Lung (tissue), 12 donors: ENCODE data around the gene FAM53C. TPM values are rescaled to one million over a fixed set of nuclear protein-coding genes. Genes with fewer than 3 reads are reported as not detected.

Experiments
- ATAC-seq: fragments of 200-7000 bp; cut with Tn5 transposase; one replicate; pipeline ENCODE4 v1.9.1; 2020; ENCODE audit warnings: moderate number of reproducible peaks; ENCODE audit not compliant: insufficient read depth, low FRiP score
- DNase-seq, 3 donors: peaks; one replicate each; pipeline ENCODE4 v3.0.0-alpha.2; 2013 to 2017
- H3K27ac ChIP-seq, 2 donors: one replicate each; pipeline ENCODE4 v1.5.1; 2013; ENCODE audit warnings: mild to moderate bottlenecking in 2 of 2, moderate library complexity in 2 of 2, control low read depth in 1 of 2, inconsistent platforms in 1 of 2, low read depth in 1 of 2, low read length in 1 of 2
- H3K27me3 ChIP-seq, 3 donors: one replicate each; pipeline ENCODE4 v1.5.1; 2013; ENCODE audit warnings: low read length in 2 of 3; ENCODE audit not compliant: control insufficient read depth in 3 of 3, insufficient read depth in 3 of 3
- H3K36me3 ChIP-seq, 4 donors: one replicate each; pipeline ENCODE4 v1.5.1; 2013; ENCODE audit warnings: low read length in 4 of 4, mild to moderate bottlenecking in 1 of 4, moderate library complexity in 1 of 4; ENCODE audit not compliant: control insufficient read depth in 4 of 4, insufficient read depth in 4 of 4
- H3K4me1 ChIP-seq, 5 donors: one replicate each; pipeline ENCODE4 v1.5.1; 2013; ENCODE audit warnings: low read length in 5 of 5, mild to moderate bottlenecking in 2 of 5, moderate library complexity in 1 of 5; ENCODE audit not compliant: control insufficient read depth in 5 of 5, insufficient read depth in 5 of 5
- H3K4me3 ChIP-seq: one replicate; pipeline ENCODE4 v1.5.1; 2013; ENCODE audit warnings: mild to moderate bottlenecking, control low read depth, moderate library complexity
- H3K9ac ChIP-seq, 2 donors: one replicate each; pipeline ENCODE4 v1.5.1; 2013; ENCODE audit warnings: low read length in 2 of 2, control low read depth in 1 of 2; ENCODE audit not compliant: insufficient read depth in 1 of 2
- H3K9me3 ChIP-seq, 4 donors: one replicate each; pipeline ENCODE4 v1.5.1; 2013; ENCODE audit warnings: low read length in 3 of 4, mild to moderate bottlenecking in 1 of 4, moderate library complexity in 1 of 4; ENCODE audit not compliant: control insufficient read depth in 4 of 4, insufficient read depth in 3 of 4
- WGBS, 2 donors: extraction: QIAGEN DNeasy Blood & Tissue Kit; methylation state at CpG; one replicate each; pipeline ENCODE4 v1.1.7; 2013; 5-methylcytosine and 5-hydroxymethylcytosine counted together
- polyA plus RNA-seq, 2 donors: library from polyadenylated mRNA; stranded (reverse); fragments of 200-250 nt; gene quantifications; one replicate each; pipeline ENCODE4 v1.2.1, GENCODE V29; 2013
- total RNA-seq, 2 donors: library from RNA; depleted of rRNA in 1 of 2; stranded (reverse); fragments of >200 nt in 1 of 2; gene quantifications; one replicate each; pipeline ENCODE4 v1.2.1, GENCODE V29; 2014 to 2021
- TF ChIP-seq, protein P1 (sequence below): IDR thresholded peaks from 2 replicates; pipeline ENCODE4 v1.5.1; 2012; ENCODE audit warnings: mild to moderate bottlenecking; ENCODE audit errors: control extremely low read depth, extremely low read depth
- donor health status: control.
- donor health status: control.
- donor health status: Bipolar disorder and iron deficiency.
- donor health status: healthy.
- donor health status: DM: yes; HTN: yes; CAD: no.

FAM53C gene
- total and polyA plus RNA-seq, 4 donors, result 8.2 to 28.0 (median 21.1) TPM

GRCh38 chr5:138354926-138355378, 16.9 kb downstream of the FAM53C start:
- TF ChIP-seq, protein P1, sequence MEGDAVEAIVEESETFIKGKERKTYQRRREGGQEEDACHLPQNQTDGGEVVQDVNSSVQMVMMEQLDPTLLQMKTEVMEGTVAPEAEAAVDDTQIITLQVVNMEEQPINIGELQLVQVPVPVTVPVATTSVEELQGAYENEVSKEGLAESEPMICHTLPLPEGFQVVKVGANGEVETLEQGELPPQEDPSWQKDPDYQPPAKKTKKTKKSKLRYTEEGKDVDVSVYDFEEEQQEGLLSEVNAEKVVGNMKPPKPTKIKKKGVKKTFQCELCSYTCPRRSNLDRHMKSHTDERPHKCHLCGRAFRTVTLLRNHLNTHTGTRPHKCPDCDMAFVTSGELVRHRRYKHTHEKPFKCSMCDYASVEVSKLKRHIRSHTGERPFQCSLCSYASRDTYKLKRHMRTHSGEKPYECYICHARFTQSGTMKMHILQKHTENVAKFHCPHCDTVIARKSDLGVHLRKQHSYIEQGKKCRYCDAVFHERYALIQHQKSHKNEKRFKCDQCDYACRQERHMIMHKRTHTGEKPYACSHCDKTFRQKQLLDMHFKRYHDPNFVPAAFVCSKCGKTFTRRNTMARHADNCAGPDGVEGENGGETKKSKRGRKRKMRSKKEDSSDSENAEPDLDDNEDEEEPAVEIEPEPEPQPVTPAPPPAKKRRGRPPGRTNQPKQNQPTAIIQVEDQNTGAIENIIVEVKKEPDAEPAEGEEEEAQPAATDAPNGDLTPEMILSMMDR, result no peak
- no peak for ATAC-seq
- H3K4me3 ChIP-seq, result no peak overlapping the region
- H3K9ac ChIP-seq, result peak overlapping the region in 1 of 2 donors; percentile 82
- peaks cover 0 to 5% (median 0%) of the 10 kb centered on the region in 4 donors for H3K9me3 ChIP-seq
- H3K4me1 ChIP-seq, result peaks cover 0 to 20% (median 4%) of the 10 kb centered on the region in 5 donors
- H3K27ac ChIP-seq, result peak overlapping the region in 1 of 2 donors; percentile 4
- peaks cover 0 to 9% (median 2%) of the 10 kb centered on the region in 4 donors for H3K36me3 ChIP-seq
- peak in 2 of 3 donors; percentile 28 to 58 for DNase-seq
- whole genome bisulfite sequencing, 2 donors, result 27 to 29% methylated on average over 6 of the region's 6 CpGs
- H3K27me3 ChIP-seq, result no peaks in the 10 kb centered on the region

GRCh38 chr5:138359621-138360020, 21.6 kb downstream of the FAM53C start:
- WGBS, 2 donors, result 74 to 87% methylated on average over 3 of the region's 3 CpGs
- Histone ChIP-seq H3K4me3 (no peak overlapping the region), H3K9me3 (no peaks in the 10 kb centered on the region), H3K27me3 (no peaks in the 10 kb centered on the region), H3K9ac (no peak overlapping the region), H3K4me1 (peaks cover 0 to 13% (median 4%) of the 10 kb centered on the region in 5 donors), H3K27ac (no peak overlapping the region), H3K36me3 (peaks cover 0 to 1% (median 0%) of the 10 kb centered on the region in 4 donors)
- TF ChIP-seq, protein P1, result no peak
- DNase-seq (no peak), ATAC-seq (no peak)

DNA sequence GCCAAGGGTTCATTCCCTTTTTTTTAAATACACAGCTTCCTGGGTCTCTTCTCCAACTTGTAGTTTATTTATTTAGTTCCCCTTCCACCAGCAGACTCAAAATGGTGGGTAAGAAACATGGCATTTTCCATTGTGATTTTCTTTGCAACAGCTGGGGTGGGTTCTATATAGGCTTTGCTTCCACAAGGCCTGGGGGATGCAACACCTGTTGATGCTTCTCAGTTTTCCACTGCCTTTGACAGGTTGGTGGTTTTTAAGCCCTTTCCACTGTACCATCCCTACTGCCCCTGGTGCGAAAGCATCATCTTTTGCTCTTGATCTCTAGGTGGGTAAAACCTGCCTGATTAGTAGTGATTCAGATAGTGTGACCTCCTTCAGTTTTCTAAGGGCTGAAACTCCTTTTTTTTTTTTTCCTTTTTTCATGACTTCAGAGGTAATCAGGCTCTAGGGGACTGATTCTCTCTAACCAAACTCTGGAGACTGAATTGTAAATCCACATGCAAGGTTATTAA, 22.9 kb downstream of the FAM53C start:
- no peaks in the 10 kb centered on the region for H3K27me3 ChIP-seq
- ATAC-seq (no peak), DNase-seq (no peak)
- WGBS, 2 donors, result 96 to 100% methylated on average over 1 of the region's 1 CpG
- H3K9ac ChIP-seq, result no peak overlapping the region
- TF ChIP-seq, protein P1, result no peak
- H3K4me3 ChIP-seq, result no peak overlapping the region
- no peaks in the 10 kb centered on the region for H3K9me3 ChIP-seq
- peaks cover 0 to 7% (median under 1%) of the 10 kb centered on the region in 5 donors for H3K4me1 ChIP-seq
- no peak overlapping the region for H3K27ac ChIP-seq
- peaks cover 0 to 1% (median 0%) of the 10 kb centered on the region in 4 donors for H3K36me3 ChIP-seq

DNA sequence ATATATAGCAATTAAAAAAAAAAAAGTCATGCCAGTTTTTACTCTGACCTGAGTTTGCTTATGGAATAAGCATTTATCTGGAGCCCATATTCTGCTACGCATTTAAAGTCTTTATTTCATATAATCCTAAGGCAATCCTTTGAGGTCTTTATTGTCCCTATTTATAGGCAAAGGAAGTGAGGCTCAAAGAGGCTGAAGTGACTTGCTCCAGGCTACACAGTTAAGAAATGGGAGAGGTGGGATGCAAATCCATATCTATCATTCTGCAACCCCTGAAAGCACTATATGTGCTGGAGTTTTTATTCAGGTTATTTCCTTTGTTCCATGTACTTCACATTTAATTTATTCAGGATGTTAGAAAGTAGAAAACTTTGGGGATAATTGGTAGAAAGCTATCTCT, 26.5 kb downstream of the FAM53C start:
- ATAC-seq, result no peak
- Histone ChIP-seq H3K4me1 (peaks cover 0 to 16% (median 5%) of the 10 kb centered on the region in 5 donors), H3K9me3 (no peaks in the 10 kb centered on the region), H3K4me3 (no peak overlapping the region), H3K27ac (no peak overlapping the region), H3K9ac (no peak overlapping the region), H3K36me3 (no peaks in the 10 kb centered on the region), H3K27me3 (no peaks in the 10 kb centered on the region)
- DNase-seq, result no peak
- 89 to 98% methylated on average over 1 of the region's 1 CpG for WGBS, 2 donors
- TF ChIP-seq, protein P1, result no peak
